ENCODE results near the gene PPIL1.

Gene PPIL1

DNA sequence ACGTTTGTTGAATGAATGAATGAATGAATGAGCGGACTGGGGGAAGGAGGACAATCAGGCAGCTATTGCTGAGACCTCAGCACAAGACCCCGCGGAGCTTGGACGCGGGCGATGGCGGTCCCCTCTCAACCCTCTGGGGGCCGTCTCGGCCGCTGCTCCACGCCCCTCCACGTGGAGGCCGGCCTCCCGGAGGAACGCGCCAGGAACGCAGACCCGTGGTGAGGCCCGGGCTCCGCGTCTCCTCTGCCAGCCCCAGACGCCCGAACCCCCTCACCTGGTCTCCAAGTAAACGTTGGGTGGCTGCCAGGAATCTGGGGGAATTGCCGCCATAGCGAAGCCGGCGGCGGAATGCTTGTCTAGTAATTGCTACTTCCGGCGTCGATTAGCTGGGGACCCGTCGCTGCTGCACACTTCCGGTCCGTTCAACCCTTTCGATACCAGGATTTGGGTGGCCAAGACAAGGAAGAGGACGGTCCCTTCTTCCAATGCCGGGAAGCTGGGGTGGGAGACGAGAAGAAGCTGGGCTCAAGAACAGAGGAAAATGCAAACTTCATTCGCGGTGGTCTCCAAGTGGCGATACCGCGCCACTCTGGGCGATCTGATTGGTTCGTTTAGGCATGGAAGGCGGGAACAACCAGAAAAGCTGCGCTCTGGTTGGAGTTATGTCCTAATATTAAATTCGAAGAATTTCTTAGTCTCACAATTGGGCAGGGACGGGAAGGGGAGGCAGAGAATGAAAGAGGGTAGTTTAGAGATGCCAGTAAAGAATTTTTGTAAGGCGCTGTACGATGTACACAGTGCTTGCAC is at the start of gene PPIL1:
TSS of gene PPIL1 (minus strand) at position 361 of the 807 bp plus-strand sequence. CDS start at position 330, 31 bp downstream.
- Histone ChIP-seq H3K9me3 (ENCODE audit: control insufficient read depth, low read length) (no peaks in the 10 kb centered on the region), H3K27me3 (replicated peaks; ENCODE audit: control insufficient read depth, insufficient read depth, low read length) (no peaks in the 10 kb centered on the region), H3K4me3 (ENCODE audit: low read length) (peak within 1 kb of the TSS; percentile 99), H3K4me1 (ENCODE audit: control insufficient read depth, insufficient read depth, low read length) (peaks cover 12% of the 10 kb centered on the region), H3K36me3 (ENCODE audit: control insufficient read depth, insufficient read depth, low read length, severe bottlenecking) (no peaks in the 10 kb centered on the region), H3K9ac (ENCODE audit: low read length) (peak within 1 kb of the TSS; percentile 99)
- DNase-seq (ENCODE audit: low read depth) = peak; percentile 96

DNA sequence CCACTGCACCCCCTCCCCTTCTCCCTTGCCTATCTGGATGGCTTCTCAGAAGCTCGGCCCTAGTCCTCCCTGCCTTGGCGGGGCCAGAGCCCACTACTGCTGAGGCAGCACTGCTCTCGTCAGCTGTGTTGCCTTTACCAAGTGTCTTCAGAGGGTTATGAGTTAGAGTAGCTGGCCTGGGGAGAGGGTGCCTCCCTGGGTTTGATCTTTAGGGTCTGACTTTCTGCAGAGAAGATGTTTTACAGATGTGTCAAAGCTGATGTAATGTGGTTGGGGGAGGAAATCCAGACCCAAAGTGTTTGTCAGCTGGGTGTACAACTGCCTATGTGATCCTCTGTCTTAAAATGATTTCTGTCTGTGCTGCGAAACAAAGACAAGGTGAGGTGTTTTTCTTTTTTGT is 49.5 kb upstream of the PPIL1 start:
- no peaks in the 10 kb centered on the region for H3K9me3 ChIP-seq (ENCODE audit: control insufficient read depth, low read length)
- peaks cover 43% of the 10 kb centered on the region for H3K36me3 ChIP-seq (ENCODE audit: control insufficient read depth, insufficient read depth, low read length, severe bottlenecking)
- no peak for DNase-seq (ENCODE audit: low read depth)
- H3K4me1 ChIP-seq (ENCODE audit: control insufficient read depth, insufficient read depth, low read length) = peaks cover 56% of the 10 kb centered on the region
- H3K9ac ChIP-seq (ENCODE audit: low read length) = no peak overlapping the region
- H3K4me3 ChIP-seq (ENCODE audit: low read length) = no peak overlapping the region
- no peaks in the 10 kb centered on the region for H3K27me3 ChIP-seq (replicated peaks; ENCODE audit: control insufficient read depth, insufficient read depth, low read length)

DNA sequence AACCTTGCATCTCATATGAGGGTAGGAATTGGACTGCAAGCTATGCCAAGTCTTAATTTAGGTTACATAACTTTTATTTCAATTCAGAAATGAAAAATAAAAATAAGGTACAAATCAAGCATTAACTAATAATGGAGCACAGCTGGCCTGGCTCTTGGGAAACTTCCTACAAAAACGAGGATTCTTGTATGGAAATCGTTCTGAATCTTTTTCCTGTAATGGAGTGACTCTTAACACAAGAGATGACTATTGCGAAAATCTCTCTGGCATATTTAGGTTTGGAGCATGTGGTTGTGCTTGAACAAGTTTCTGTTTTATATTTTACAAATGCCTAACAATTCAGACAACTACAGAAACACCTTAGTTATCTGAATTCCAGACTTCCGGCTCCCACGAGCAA is 45.9 kb upstream of the PPIL1 start:
- Histone ChIP-seq H3K4me1 (ENCODE audit: control insufficient read depth, insufficient read depth, low read length) (peaks cover 64% of the 10 kb centered on the region), H3K9me3 (ENCODE audit: control insufficient read depth, low read length) (no peaks in the 10 kb centered on the region), H3K9ac (ENCODE audit: low read length) (no peak overlapping the region), H3K4me3 (ENCODE audit: low read length) (peak overlapping the region; percentile 35), H3K36me3 (ENCODE audit: control insufficient read depth, insufficient read depth, low read length, severe bottlenecking) (peaks cover 55% of the 10 kb centered on the region), H3K27me3 (replicated peaks; ENCODE audit: control insufficient read depth, insufficient read depth, low read length) (no peaks in the 10 kb centered on the region)
- peak; percentile 78 for DNase-seq (ENCODE audit: low read depth)

DNA sequence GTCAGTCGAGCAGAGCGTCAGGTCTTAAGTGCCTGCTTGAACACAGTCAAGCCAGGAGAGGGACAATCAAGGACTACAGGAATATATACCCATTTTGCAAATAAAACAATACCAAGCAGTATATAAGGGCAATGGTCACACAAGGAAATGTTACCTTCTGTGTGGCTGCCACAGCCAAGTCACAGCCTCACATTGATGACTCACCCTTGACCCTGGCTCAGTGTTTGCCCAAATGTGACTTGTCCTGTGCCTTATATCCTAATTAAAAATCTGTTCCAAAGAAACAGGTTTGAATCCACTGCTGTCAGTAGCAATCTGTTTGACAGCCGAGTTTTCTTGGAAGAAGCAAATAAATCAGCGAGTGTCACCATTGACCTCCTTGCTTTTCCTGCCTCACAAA is 45.4 kb upstream of the PPIL1 start:
- Histone ChIP-seq H3K9ac (ENCODE audit: low read length) (no peak overlapping the region), H3K4me3 (ENCODE audit: low read length) (peak overlapping the region; percentile 35), H3K4me1 (ENCODE audit: control insufficient read depth, insufficient read depth, low read length) (peaks cover 64% of the 10 kb centered on the region), H3K36me3 (ENCODE audit: control insufficient read depth, insufficient read depth, low read length, severe bottlenecking) (peaks cover 55% of the 10 kb centered on the region), H3K9me3 (ENCODE audit: control insufficient read depth, low read length) (no peaks in the 10 kb centered on the region), H3K27me3 (replicated peaks; ENCODE audit: control insufficient read depth, insufficient read depth, low read length) (no peaks in the 10 kb centered on the region)
- DNase-seq (ENCODE audit: low read depth) = no peak

DNA sequence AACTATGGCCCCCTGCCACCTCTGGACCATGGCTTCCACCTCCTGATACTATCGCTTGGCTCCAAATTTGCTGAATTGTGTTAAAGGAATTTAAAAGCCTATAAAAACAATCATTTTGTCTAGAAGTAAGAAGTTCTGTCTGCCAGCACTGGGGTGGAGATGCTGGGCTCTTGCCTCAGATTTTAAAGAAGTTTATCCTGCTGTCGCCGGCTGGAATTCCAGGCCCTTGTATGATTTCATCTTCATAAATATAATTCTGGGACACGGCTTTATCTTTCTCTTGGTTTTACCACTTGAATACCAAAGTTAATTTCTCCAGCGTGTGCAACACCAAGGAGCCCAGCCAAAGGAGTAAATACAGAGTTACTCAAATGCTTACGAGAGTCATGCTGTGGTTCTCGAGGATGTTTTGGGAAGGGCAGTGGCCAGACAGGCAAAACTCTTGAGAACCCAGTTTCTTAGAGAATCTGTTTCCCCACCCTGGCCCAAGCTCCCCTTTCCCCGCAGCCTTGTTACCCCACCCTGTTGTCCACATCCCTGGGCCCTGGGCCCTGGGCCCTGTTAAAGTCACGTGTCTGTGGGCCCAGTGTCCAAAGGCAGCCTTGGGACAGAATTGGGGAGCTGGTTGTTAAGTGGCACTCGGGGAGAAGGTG is 43.1 kb upstream of the PPIL1 start:
- Histone ChIP-seq H3K36me3 (ENCODE audit: control insufficient read depth, insufficient read depth, low read length, severe bottlenecking) (peaks cover 48% of the 10 kb centered on the region), H3K9me3 (ENCODE audit: control insufficient read depth, low read length) (no peaks in the 10 kb centered on the region), H3K27me3 (replicated peaks; ENCODE audit: control insufficient read depth, insufficient read depth, low read length) (no peaks in the 10 kb centered on the region), H3K9ac (ENCODE audit: low read length) (peak overlapping the region; percentile 47), H3K4me3 (ENCODE audit: low read length) (no peak overlapping the region), H3K4me1 (ENCODE audit: control insufficient read depth, insufficient read depth, low read length) (peaks cover 62% of the 10 kb centered on the region)
- peak; percentile 93 for DNase-seq (ENCODE audit: low read depth)

DNA sequence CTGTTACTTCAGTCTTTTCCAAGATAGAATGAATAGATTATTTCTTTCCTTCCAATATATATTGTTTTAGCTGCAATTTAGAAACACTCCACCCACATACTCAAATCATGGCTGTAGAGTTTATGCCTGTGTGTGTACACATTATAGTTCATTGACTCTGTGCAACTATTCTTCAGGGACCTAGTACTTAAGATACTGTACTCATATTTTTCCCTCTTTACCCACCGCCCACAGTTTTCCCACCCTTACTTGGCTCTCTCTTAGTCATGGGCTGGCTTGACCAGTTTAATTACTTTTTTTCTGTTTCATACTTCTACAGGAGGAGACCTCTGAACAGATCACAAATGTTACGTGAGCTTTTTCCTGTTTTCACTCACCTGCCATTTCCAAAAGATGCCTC is 41.5 kb upstream of the PPIL1 start:
- H3K4me1 ChIP-seq (ENCODE audit: control insufficient read depth, insufficient read depth, low read length) = peaks cover 64% of the 10 kb centered on the region
- H3K36me3 ChIP-seq (ENCODE audit: control insufficient read depth, insufficient read depth, low read length, severe bottlenecking) = peaks cover 51% of the 10 kb centered on the region
- peak; percentile 34 for DNase-seq (ENCODE audit: low read depth)

DNA sequence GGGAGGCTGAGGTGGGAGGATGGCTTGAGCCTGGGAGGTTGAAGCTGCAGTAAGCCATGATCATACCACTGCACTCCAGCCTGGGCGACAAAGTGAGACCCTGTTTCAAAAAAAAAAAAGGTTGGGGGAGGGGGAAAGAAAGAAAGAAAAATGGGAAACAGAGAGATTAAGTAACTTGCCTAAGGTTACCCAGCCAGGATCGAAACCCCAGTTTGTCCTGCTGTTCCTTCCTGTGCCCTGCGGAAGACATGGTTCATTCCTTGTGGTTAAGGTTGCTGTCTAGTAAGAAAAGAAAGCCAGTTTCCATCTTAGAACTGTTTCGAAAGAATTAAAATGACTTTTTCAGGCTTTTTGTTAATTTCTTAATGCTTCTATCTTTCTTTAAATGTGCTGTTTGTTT is 41.0 kb upstream of the PPIL1 start:
- no peak for DNase-seq (ENCODE audit: low read depth)

More for the DNA sequence above, 41.5 kb upstream of the PPIL1 start:
- Histone ChIP-seq H3K27me3 (replicated peaks; ENCODE audit: control insufficient read depth, insufficient read depth, low read length) (no peaks in the 10 kb centered on the region), H3K4me3 (ENCODE audit: low read length) (no peak overlapping the region), H3K9me3 (ENCODE audit: control insufficient read depth, low read length) (no peaks in the 10 kb centered on the region), H3K9ac (ENCODE audit: low read length) (no peak overlapping the region)

DNA sequence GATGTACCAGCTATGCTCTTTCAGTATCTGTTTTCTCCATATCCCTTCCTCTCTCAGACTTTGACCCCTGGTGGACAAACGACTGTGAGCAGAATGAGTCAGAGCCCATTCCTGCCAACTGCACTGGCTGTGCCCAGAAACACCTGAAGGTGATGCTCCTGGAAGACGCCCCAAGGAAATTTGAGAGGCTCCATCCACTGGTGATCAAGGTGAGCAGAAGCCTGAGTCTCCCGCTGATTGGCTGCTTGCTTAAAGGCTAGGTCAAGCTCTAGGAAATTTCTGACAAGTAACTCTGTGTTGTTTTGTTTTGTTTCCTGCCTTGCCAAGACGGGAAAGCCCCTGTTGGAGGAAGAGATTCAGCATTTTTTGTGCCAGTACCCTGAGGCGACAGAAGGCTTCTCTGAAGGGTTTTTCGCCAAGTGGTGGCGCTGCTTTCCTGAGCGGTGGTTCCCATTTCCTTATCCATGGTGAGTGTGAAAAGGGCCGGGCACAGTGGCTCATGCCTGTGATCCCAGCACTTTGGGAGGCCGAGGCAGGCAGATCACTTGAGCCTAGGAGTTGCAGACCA is 39.7 kb upstream of the PPIL1 start:
- Histone ChIP-seq H3K4me3 (ENCODE audit: low read length) (no peak overlapping the region), H3K36me3 (ENCODE audit: control insufficient read depth, insufficient read depth, low read length, severe bottlenecking) (peaks cover 41% of the 10 kb centered on the region), H3K9ac (ENCODE audit: low read length) (no peak overlapping the region), H3K27me3 (replicated peaks; ENCODE audit: control insufficient read depth, insufficient read depth, low read length) (no peaks in the 10 kb centered on the region), H3K9me3 (ENCODE audit: control insufficient read depth, low read length) (no peaks in the 10 kb centered on the region), H3K4me1 (ENCODE audit: control insufficient read depth, insufficient read depth, low read length) (peaks cover 46% of the 10 kb centered on the region)
- peak; percentile 52 for DNase-seq (ENCODE audit: low read depth)

More for the DNA sequence above, 41.0 kb upstream of the PPIL1 start:
- Histone ChIP-seq H3K36me3 (ENCODE audit: control insufficient read depth, insufficient read depth, low read length, severe bottlenecking) (peaks cover 50% of the 10 kb centered on the region), H3K9ac (ENCODE audit: low read length) (no peak overlapping the region), H3K9me3 (ENCODE audit: control insufficient read depth, low read length) (no peaks in the 10 kb centered on the region), H3K4me1 (ENCODE audit: control insufficient read depth, insufficient read depth, low read length) (peaks cover 59% of the 10 kb centered on the region), H3K4me3 (ENCODE audit: low read length) (no peak overlapping the region), H3K27me3 (replicated peaks; ENCODE audit: control insufficient read depth, insufficient read depth, low read length) (no peaks in the 10 kb centered on the region)

DNA sequence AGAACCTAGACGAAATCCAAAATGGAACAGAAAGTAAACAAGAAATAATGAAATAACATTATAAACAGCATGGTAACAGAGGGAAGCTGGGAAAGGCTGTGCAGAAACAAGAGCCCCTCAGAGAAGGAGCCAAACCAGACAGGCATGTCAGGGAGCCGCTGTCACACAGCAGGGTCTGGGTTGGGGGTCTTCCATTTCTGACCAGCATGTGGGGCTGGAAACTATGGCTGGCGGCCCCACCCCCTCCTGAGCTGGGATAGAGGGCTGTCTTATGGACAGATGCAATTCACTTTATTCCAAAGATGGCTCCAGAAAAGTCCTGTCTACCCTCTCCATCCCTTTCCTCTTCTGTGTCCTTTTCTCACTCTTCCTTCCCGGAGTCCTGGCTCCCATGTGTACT is 38.5 kb upstream of the PPIL1 start:
- no peak overlapping the region for H3K4me3 ChIP-seq (ENCODE audit: low read length)

DNA sequence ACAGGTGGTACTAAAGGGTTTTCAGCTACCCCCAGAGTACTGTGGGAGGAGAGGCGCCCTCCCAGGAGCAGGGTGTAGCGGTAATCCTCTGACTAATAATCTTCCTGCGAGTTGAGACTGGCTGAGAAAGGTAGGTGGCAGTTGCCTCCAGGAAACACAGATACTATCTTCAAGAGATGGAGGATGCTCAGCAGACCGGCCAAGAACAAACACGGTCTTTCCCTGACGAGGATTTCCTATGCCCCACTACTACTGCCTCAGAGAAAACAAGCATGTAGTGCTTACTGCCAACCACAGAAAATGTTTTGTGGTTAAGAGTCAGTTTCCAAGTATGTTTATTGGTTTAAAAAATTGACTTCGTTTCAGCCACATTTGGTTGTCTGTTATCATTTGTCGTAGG is 38.0 kb upstream of the PPIL1 start:
- peaks cover 48% of the 10 kb centered on the region for H3K36me3 ChIP-seq (ENCODE audit: control insufficient read depth, insufficient read depth, low read length, severe bottlenecking)
- peaks cover 32% of the 10 kb centered on the region for H3K4me1 ChIP-seq (ENCODE audit: control insufficient read depth, insufficient read depth, low read length)
- H3K27me3 ChIP-seq (replicated peaks; ENCODE audit: control insufficient read depth, insufficient read depth, low read length) = no peaks in the 10 kb centered on the region
- H3K9ac ChIP-seq (ENCODE audit: low read length) = no peak overlapping the region
- no peak overlapping the region for H3K4me3 ChIP-seq (ENCODE audit: low read length)
- no peaks in the 10 kb centered on the region for H3K9me3 ChIP-seq (ENCODE audit: control insufficient read depth, low read length)
- DNase-seq (ENCODE audit: low read depth) = peak; percentile 87

More for the DNA sequence above, 38.5 kb upstream of the PPIL1 start:
- Histone ChIP-seq H3K9me3 (ENCODE audit: control insufficient read depth, low read length) (no peaks in the 10 kb centered on the region), H3K4me1 (ENCODE audit: control insufficient read depth, insufficient read depth, low read length) (peaks cover 35% of the 10 kb centered on the region), H3K36me3 (ENCODE audit: control insufficient read depth, insufficient read depth, low read length, severe bottlenecking) (peaks cover 43% of the 10 kb centered on the region), H3K27me3 (replicated peaks; ENCODE audit: control insufficient read depth, insufficient read depth, low read length) (no peaks in the 10 kb centered on the region), H3K9ac (ENCODE audit: low read length) (no peak overlapping the region)
- DNase-seq (ENCODE audit: low read depth) = no peak

DNA sequence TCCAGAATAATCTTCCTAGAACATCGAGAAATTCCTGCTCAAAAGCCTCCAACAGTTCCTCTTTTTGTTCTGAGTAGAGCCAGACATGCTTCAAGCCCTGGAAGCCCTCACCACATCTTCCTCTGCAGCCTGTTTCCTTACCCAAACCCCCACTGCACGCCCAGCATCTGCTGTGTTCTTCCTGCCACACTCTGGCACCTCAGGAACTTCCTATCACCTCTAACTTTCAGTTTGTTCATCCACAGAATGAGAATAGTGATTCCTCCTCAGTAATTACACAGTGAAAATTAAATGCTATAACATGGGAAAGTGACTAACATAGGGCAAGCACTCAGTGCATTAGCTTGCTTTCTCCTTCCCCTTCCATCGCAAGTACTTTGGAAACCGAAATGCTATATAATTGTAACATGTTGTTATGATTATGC is 37.4 kb upstream of the PPIL1 start:
- Histone ChIP-seq H3K9ac (ENCODE audit: low read length) (no peak overlapping the region), H3K27me3 (replicated peaks; ENCODE audit: control insufficient read depth, insufficient read depth, low read length) (no peaks in the 10 kb centered on the region), H3K36me3 (ENCODE audit: control insufficient read depth, insufficient read depth, low read length, severe bottlenecking) (peaks cover 53% of the 10 kb centered on the region), H3K4me1 (ENCODE audit: control insufficient read depth, insufficient read depth, low read length) (peaks cover 27% of the 10 kb centered on the region), H3K9me3 (ENCODE audit: control insufficient read depth, low read length) (no peaks in the 10 kb centered on the region), H3K4me3 (ENCODE audit: low read length) (no peak overlapping the region)
- DNase-seq (ENCODE audit: low read depth) = no peak

All from adipocyte (in vitro differentiated cells).